DLD1 (cell line): Measurements from ENCODE around the gene PMFBP1.
"Not testable (repeated sequence)": the region's sequence is repeated elsewhere in the genome, so short reads cannot be mapped to it uniquely, and the experiment has no call there.

ENCODE experiments used
- in situ Hi-C: cut with HindIII; loops from 2 replicates; pipeline ENCODE4 v1.10.0; 2017; ENCODE audit warnings: low sequenced_read_pairs

PMFBP1 gene

GRCh38 chr16:72109966-72110530 lies 61.9 kb downstream of the PMFBP1 start:
- in situ Hi-C loops, result loop anchor here (5.0 kb wide), 1 partner anchor 38 kb away; no protein-coding TSS in a partner anchor

GRCh38 chr16:72109300-72109699 lies 62.7 kb downstream of the PMFBP1 start:
- in situ Hi-C loops, result loop anchor here (5.0 kb wide), 1 partner anchor 37 kb away; no protein-coding TSS in a partner anchor

GRCh38 chr16:72108353-72109102 lies 63.4 kb downstream of the PMFBP1 start:
- in situ Hi-C loops, result loop anchor here (5.0 kb wide), 1 partner anchor 36 kb away; no protein-coding TSS in a partner anchor

GRCh38 chr16:72107371-72107770 lies 64.6 kb downstream of the PMFBP1 start:
- in situ Hi-C loops, result loop anchor here (5.0 kb wide), 1 partner anchor 35 kb away; no protein-coding TSS in a partner anchor

- in situ Hi-C loops, result loop anchor here (5.0 kb wide), 1 partner anchor 34 kb away; no protein-coding TSS in a partner anchor
These were observed 66.0 kb downstream of the PMFBP1 start for GRCh38 chr16:72105978-72106377.

- in situ Hi-C loops, result loop anchor here (5.0 kb wide), 1 partner anchor 33 kb away; no protein-coding TSS in a partner anchor
These were observed 67.0 kb downstream of the PMFBP1 start for GRCh38 chr16:72104905-72105304.

GRCh38 chr16:72101195-72101594 lies 70.8 kb downstream of the PMFBP1 start:
- in situ Hi-C loops, result no loop called here

- in situ Hi-C loops, result no loop called here
These were observed 72.6 kb downstream of the PMFBP1 start for GRCh38 chr16:72099377-72099818.

GRCh38 chr16:72098936-72099335 lies 73.0 kb downstream of the PMFBP1 start:
- in situ Hi-C loops, result no loop called here

- in situ Hi-C loops, result no loop called here
These were observed 77.7 kb downstream of the PMFBP1 start for GRCh38 chr16:72094266-72094610.

- in situ Hi-C loops, result no loop called here
These were observed 78.3 kb downstream of the PMFBP1 start, which contains the start of the genes DHX38 and TXNL4B for GRCh38 chr16:72093448-72094265. TSS of gene DHX38 (plus strand) at chr16:72093847. CDS start at chr16:72096158, 2,311 bp downstream. TSS of gene TXNL4B (minus strand) at chr16:72093620. CDS start at chr16:72090749, 2,871 bp downstream.

GRCh38 chr16:72092832-72093447 lies 79.0 kb downstream of the PMFBP1 start:
- in situ Hi-C loops, result no loop called here

GRCh38 chr16:72091217-72091616 lies 80.7 kb downstream of the PMFBP1 start:
- in situ Hi-C loops, result no loop called here

GRCh38 chr16:72085002-72085401 lies 87.0 kb downstream of the PMFBP1 start:
- in situ Hi-C loops, result no loop called here

- in situ Hi-C loops, result no loop called here
These were observed 87.5 kb downstream of the PMFBP1 start for GRCh38 chr16:72084445-72084844.

GRCh38 chr16:72083778-72084404 lies 88.1 kb downstream of the PMFBP1 start:
- in situ Hi-C loops, result no loop called here

GRCh38 chr16:72076991-72077706 lies 94.8 kb downstream of the PMFBP1 start:
- in situ Hi-C loops, result not testable (repeated sequence)

GRCh38 chr16:72075067-72075466 lies 96.9 kb downstream of the PMFBP1 start:
- in situ Hi-C loops, result not testable (repeated sequence)

- in situ Hi-C loops, result loop anchor here (5.0 kb wide), 1 partner anchor 34 kb away; no protein-coding TSS in a partner anchor
These were observed 98.3 kb downstream of the PMFBP1 start for GRCh38 chr16:72073560-72074230.
